GM10248 (cell line): Measurements from ENCODE around the gene ANKMY1.

Experiments
- CTCF ChIA-PET: fragments of 300-600 bp; sonication (Branson Sonifier 250); formaldehyde crosslinking; extraction: SDS; loops from one replicate; lab custom pipeline; 2021; ENCODE audit warnings: antibody characterized with exemption; lab: Yijun Ruan, JAX
- POLR2A ChIA-PET: fragments of 350-650 bp; sonication (Branson Sonifier 250); formaldehyde crosslinking; extraction: SDS; loops from one replicate; lab custom pipeline; 2020; ENCODE audit warnings: antibody characterized with exemption; lab: Yijun Ruan, JAX
- DNase-seq: peaks from one replicate; pipeline ENCODE4 v3.0.0; 2012; ENCODE audit errors: extremely low spot score
- TF ChIP-seq, protein P1 (sequence below): IDR thresholded peaks from 2 replicates; pipeline ENCODE4 v1.5.1; 2012; ENCODE audit warnings: mild to moderate bottlenecking, low read depth; ENCODE audit errors: extremely low read depth, missing control alignments, control extremely low read depth

The ANKMY1 gene

GRCh38 chr2:240465268-240465764, 92.5 kb downstream of the ANKMY1 start:
- ChIA-PET POLR2A (no interaction called here), CTCF (interaction anchor here (1.2 kb wide), 1 partner anchor 49 kb away, joined by 4 read pairs; no protein-coding TSS in a partner anchor)
- TF ChIP-seq, protein P1, sequence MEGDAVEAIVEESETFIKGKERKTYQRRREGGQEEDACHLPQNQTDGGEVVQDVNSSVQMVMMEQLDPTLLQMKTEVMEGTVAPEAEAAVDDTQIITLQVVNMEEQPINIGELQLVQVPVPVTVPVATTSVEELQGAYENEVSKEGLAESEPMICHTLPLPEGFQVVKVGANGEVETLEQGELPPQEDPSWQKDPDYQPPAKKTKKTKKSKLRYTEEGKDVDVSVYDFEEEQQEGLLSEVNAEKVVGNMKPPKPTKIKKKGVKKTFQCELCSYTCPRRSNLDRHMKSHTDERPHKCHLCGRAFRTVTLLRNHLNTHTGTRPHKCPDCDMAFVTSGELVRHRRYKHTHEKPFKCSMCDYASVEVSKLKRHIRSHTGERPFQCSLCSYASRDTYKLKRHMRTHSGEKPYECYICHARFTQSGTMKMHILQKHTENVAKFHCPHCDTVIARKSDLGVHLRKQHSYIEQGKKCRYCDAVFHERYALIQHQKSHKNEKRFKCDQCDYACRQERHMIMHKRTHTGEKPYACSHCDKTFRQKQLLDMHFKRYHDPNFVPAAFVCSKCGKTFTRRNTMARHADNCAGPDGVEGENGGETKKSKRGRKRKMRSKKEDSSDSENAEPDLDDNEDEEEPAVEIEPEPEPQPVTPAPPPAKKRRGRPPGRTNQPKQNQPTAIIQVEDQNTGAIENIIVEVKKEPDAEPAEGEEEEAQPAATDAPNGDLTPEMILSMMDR: no peak
- DNase-seq: no peak

DNA sequence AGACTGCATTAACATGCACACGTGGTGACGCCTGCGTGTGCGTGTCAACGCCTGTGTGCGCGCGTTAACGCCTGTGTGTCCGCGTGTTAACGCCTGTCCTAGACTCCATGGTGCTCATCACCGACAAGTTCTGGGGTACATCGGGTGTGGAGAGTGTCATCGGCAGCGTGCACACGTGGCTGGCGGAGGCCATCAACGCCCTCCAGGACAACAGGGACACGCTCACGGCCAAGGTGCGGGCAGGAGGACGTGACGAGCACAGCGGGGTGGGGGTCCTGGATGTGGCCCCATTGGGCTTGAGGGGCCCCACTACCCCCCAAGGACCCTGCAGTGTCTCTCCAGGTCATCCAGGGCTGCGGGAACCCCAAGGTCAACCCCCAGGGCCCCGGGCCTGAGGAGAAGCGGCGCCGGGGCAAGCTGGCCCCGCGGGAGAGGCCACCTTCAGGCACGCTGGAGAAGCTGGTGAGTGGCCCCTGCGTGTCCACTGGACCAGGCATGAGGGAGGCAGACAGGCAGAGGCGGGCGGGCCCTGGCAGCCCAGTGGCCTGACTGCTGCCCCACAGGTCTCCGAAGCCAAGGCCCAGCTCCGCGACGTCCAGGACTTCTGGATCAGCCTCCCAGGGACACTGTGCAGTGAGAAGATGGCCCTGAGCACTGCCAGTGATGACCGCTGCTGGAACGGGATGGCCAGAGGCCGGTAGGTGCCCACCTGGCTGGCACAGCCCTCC, 93.1 kb downstream of the ANKMY1 start:
- DNase-seq: no peak
- POLR2A ChIA-PET: no interaction called here
- TF ChIP-seq, protein P1: no peak
- CTCF ChIA-PET: interaction anchor here (1.2 kb wide), 1 partner anchor 50 kb away, joined by 4 read pairs; no protein-coding TSS in a partner anchor

- ChIA-PET CTCF (no interaction called here), POLR2A (no interaction called here)
- DNase-seq: no peak
- TF ChIP-seq, protein P1: no peak
These were observed 93.8 kb downstream of the ANKMY1 start for GRCh38 chr2:240463866-240464481.

GRCh38 chr2:240463274-240463865, 94.4 kb downstream of the ANKMY1 start:
- TF ChIP-seq, protein P1: no peak
- CTCF ChIA-PET: no interaction called here
- POLR2A ChIA-PET: no interaction called here
- no peak for DNase-seq

DNA sequence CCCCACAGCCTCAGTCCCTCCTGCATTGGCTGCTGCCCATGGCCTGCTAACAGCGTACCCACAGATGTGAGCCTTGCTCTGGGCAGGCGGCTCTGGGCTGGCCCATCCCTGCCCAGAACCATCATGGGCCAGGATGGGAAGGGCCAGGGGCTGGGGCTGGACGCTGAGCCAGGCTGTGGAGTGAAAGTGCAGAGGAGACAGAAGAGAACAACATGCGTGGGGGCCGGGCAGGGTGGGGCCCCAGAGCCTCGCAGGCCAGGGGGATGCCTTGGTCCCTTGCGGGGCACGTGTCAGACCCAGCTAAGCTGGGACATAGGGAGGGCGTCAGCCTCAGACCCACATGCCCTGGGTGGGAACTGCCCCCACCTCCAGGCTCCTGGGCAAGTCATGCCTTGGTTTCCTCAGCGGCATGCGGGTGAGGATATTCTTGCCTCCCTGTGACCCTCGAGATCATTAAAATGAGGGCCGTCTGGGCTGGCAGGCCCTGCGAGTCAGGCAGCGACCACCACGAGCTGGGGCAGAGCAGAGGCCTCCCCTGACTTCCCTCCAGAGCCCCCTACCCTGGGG, 95.0 kb downstream of the ANKMY1 start:
- no peak for DNase-seq
- ChIA-PET CTCF (no interaction called here), POLR2A (no interaction called here)
- TF ChIP-seq, protein P1: no peak

GRCh38 chr2:240462073-240462706, 95.6 kb downstream of the ANKMY1 start:
- TF ChIP-seq, protein P1: no peak
- no peak for DNase-seq
- ChIA-PET POLR2A (no interaction called here), CTCF (no interaction called here)
